A673 (cell line): ENCODE results near the gene TMEM236.
A peak's percentile ranks its signal among the peaks of the same experiment; 100 is the strongest.

Experiments
- EZH2 ChIP-seq: fragments of 200-600 bp; sonication (generic); IDR thresholded peaks from 2 replicates; pipeline ENCODE4 v1.6.1; 2017; ENCODE audit warnings: borderline replicate concordance, low read depth, mild to moderate bottlenecking, mixed read lengths, antibody characterized with exemption, low read length; ENCODE audit not compliant: poor library complexity, severe bottlenecking
- TF ChIP-seq, protein P1 (sequence below): fragments of 300-800, 200-600 bp; sonication (generic); conservative IDR thresholded peaks from 2 replicates; pipeline ENCODE4 v1.5.1; 2017; ENCODE audit warnings: low read depth, mild to moderate bottlenecking, antibody characterized with exemption, low read length, moderate library complexity, mixed read lengths

DNA sequence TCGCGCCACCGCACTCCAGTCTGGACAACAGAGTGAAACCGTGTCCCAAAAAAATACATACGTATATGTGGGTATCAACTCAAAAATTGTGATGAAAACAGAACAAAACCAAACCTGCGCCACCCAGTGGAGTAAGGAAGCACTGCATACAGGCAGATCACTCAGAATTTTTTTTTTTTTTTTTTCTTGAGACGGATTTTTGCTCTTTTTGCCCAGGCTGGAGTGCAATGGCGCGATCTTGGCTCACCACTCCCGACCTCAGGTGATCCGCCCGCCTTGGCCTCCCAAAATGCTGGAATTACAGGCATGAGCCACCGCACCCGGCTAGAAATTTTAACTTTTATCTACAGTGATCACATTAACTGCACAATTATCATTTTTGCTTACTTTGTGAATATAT lies 9.1 kb upstream of the TMEM236 start:
- TF ChIP-seq, protein P1, sequence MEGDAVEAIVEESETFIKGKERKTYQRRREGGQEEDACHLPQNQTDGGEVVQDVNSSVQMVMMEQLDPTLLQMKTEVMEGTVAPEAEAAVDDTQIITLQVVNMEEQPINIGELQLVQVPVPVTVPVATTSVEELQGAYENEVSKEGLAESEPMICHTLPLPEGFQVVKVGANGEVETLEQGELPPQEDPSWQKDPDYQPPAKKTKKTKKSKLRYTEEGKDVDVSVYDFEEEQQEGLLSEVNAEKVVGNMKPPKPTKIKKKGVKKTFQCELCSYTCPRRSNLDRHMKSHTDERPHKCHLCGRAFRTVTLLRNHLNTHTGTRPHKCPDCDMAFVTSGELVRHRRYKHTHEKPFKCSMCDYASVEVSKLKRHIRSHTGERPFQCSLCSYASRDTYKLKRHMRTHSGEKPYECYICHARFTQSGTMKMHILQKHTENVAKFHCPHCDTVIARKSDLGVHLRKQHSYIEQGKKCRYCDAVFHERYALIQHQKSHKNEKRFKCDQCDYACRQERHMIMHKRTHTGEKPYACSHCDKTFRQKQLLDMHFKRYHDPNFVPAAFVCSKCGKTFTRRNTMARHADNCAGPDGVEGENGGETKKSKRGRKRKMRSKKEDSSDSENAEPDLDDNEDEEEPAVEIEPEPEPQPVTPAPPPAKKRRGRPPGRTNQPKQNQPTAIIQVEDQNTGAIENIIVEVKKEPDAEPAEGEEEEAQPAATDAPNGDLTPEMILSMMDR, result peak; percentile 81
- TF ChIP-seq EZH2, result no peak
